H1 (cell line): ENCODE data around the gene ESRRB. TPM values are rescaled to one million over a fixed set of nuclear protein-coding genes. Genes with fewer than 3 reads are reported as not detected.

ENCODE experiments used
- ASH2L ChIP-seq: fragments of 200-600, 300-600 bp; sonication (generic); IDR thresholded peaks from one replicate; pipeline ENCODE4 v1.7.1; 2017; ENCODE audit warnings: low read length
- BCL11A ChIP-seq, 2 experiments: IDR thresholded peaks; one replicate each; pipeline ENCODE4 v1.6.1; 2011; ENCODE audit warnings: low read depth in 2 of 2, low read length in 2 of 2, mild to moderate bottlenecking in 2 of 2
- BRCA1 ChIP-seq: IDR thresholded peaks from 2 replicates; pipeline ENCODE4 v1.6.1; 2012; ENCODE audit warnings: low read depth, low read length, improper control_type of control experiment
- CHD2 ChIP-seq: IDR thresholded peaks from 2 replicates; pipeline ENCODE4 v1.6.1; 2012; ENCODE audit warnings: low read length, improper control_type of control experiment
- EGR1 ChIP-seq: IDR thresholded peaks from 2 replicates; pipeline ENCODE4 v1.6.1; 2011; ENCODE audit warnings: low read depth, low read length, borderline replicate concordance
- EP300 ChIP-seq, 2 experiments: IDR thresholded peaks; 1 replicate in 1 of 2; 2 replicates in 1 of 2; pipeline ENCODE4 v1.6.1; 2011 to 2012; ENCODE audit warnings: low read depth in 2 of 2, low read length in 2 of 2, mild to moderate bottlenecking in 2 of 2, borderline replicate concordance in 1 of 2, inconsistent platforms in 1 of 2, moderate library complexity in 1 of 2
- EZH2 ChIP-seq: fragments of 200-600 bp; sonication (generic); IDR thresholded peaks from 2 replicates; pipeline ENCODE4 v1.7.1; 2012; ENCODE audit warnings: low read depth, mild to moderate bottlenecking, moderate library complexity, low read length, inconsistent platforms; ENCODE audit not compliant: severe bottlenecking
- FOSL1 ChIP-seq: IDR thresholded peaks from 2 replicates; pipeline ENCODE4 v1.6.1; 2011; ENCODE audit warnings: mild to moderate bottlenecking, low read depth, low read length, moderate library complexity; ENCODE audit not compliant: insufficient read depth
- KDM4A ChIP-seq: IDR thresholded peaks from one replicate; pipeline ENCODE4 v1.7.1; 2012; ENCODE audit warnings: low read depth, mild to moderate bottlenecking, moderate library complexity, low read length, inconsistent platforms; ENCODE audit not compliant: severe bottlenecking
- KDM5A ChIP-seq: fragments of 200-600 bp; IDR thresholded peaks from 2 replicates; pipeline ENCODE4 v1.7.1; 2012; ENCODE audit warnings: mild to moderate bottlenecking, low read length, inconsistent platforms, mixed read lengths
- MAFK ChIP-seq: IDR thresholded peaks from 2 replicates; pipeline ENCODE4 v1.6.1; 2012; ENCODE audit warnings: low read depth, mild to moderate bottlenecking, improper control_type of control experiment, low read length
- NRF1 ChIP-seq: IDR thresholded peaks from 2 replicates; pipeline ENCODE4 v1.6.1; 2011; ENCODE audit warnings: mild to moderate bottlenecking, low read depth, low read length, improper control_type of control experiment
- POLR2AphosphoS5 ChIP-seq: IDR thresholded peaks from 2 replicates; pipeline ENCODE4 v1.6.1; 2011; ENCODE audit warnings: low read depth, low read length
- RNF2 ChIP-seq: fragments of 200-900, 300-1000 bp; sonication (generic); IDR thresholded peaks from 2 replicates; pipeline ENCODE4 v1.7.1; 2016; ENCODE audit warnings: borderline replicate concordance, low read depth, mild to moderate bottlenecking, antibody characterized with exemption, low read length; ENCODE audit not compliant: poor library complexity, severe bottlenecking; ENCODE audit errors: missing control alignments
- SP2 ChIP-seq: IDR thresholded peaks from 2 replicates; pipeline ENCODE4 v1.6.1; 2012; ENCODE audit warnings: mild to moderate bottlenecking, low read length, inconsistent platforms
- SP4 ChIP-seq: IDR thresholded peaks from 2 replicates; pipeline ENCODE4 v1.6.1; 2012; ENCODE audit warnings: low read length, inconsistent platforms
- TAF1 ChIP-seq: IDR thresholded peaks from 2 replicates; pipeline ENCODE4 v1.6.1; 2011; ENCODE audit warnings: mild to moderate bottlenecking, low read depth, low read length
- TAF7 ChIP-seq: optimal IDR thresholded peaks from 2 replicates; pipeline ENCODE3; 2011; ENCODE audit warnings: low read depth, mild to moderate bottlenecking, inconsistent platforms, low read length, moderate library complexity, borderline replicate concordance
- YY1 ChIP-seq: IDR thresholded peaks from 2 replicates; pipeline ENCODE4 v1.6.1; 2011; ENCODE audit warnings: low read depth, mild to moderate bottlenecking, low read length
- polyA plus RNA-seq, 7 experiments: library from polyadenylated mRNA; depleted of rRNA in 3 of 7; stranded (reverse) in 5 of 7; unstranded in 2 of 7; fragments of >200 nt in 5 of 7; fragments of 200-250 nt in 2 of 7; gene quantifications; 1 replicate in 5 of 7; 2 replicates in 1 of 7; 4 replicates in 1 of 7; pipeline versions ENCODE4 v1.2.1 to v1.2.3, GENCODE V29; 2011 to 2013; ENCODE audit warnings: missing spikeins in 2 of 7, mixed read lengths in 2 of 7
- total RNA-seq: library from RNA; stranded (reverse); fragmentation: NEBNext Ultra II Directional; extraction: Animal tissue kit (Norgen Biotek cat#: 25700); gene quantifications from 2 replicates; pipeline ENCODE4 v1.2.1, GENCODE V29; 2021
- TF ChIP-seq, protein P1 (sequence below): IDR thresholded peaks from 2 replicates; pipeline ENCODE4 v1.6.1; 2012; ENCODE audit warnings: low read length, inconsistent platforms
- TF ChIP-seq, protein P2 (sequence below): IDR thresholded peaks from 2 replicates; pipeline ENCODE4 v1.6.1; 2012; ENCODE audit warnings: inconsistent platforms

The ESRRB gene
- total and polyA plus RNA-seq, 2 of the 8 experiments (the other 6 are each of a cell fraction or from before 2014, with no cell fraction given), result 0.29 to 0.45 TPM

DNA sequence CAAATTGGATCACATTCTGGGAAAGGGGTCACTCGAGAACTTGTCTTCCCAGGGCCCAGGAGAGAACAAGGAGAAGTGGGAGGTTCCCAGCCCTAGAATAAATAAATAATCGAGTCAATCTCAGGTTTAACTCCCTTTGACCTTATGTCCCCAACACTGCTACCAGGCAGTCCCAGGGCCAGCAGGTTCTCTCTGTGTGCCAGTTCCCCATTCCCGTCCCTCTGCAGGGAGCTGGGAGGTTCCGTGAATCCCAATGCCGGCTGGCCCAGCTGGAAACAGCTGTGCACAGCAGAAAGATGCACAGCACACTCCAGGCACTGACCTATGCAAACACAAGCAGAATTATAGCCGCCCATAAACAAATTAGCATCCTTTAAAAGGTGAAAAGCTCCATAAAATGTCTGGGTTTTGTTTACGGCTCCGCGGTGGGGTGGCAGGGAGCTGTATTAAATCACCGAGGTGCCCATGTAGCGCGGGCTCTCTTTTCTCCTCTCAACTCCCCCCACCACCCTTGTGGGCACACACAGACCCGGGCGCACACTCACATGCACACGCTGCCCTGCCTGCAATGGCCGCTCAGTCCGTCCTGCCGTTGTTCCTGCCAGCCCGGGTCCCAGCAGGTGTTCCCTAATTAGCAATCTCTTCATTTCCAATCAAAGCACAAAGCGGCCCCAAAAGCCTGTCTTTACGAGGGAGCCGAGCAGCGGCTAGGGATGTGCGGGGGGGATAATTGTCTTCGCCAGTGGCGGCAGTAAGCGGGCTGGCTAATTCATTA is 46.6 kb upstream of the ESRRB start (continued):
- no peak for TF ChIP-seq EP300 (IDR thresholded peaks at IDR 0.05; ENCODE audit: borderline replicate concordance in 1 of 2, low read depth in 2 of 2, low read length in 2 of 2)
- no peak for TF ChIP-seq BCL11A (IDR thresholded peaks at IDR 0.05; ENCODE audit: low read depth in 2 of 2, low read length in 2 of 2)
- no peak for TF ChIP-seq SP4
- no peak for TF ChIP-seq CHD2
- no peak for TF ChIP-seq KDM4A
- TF ChIP-seq TAF7, result no peak
- no peak for TF ChIP-seq RNF2
- TF ChIP-seq NRF1, result no peak
- no peak for TF ChIP-seq BRCA1
- no peak for TF ChIP-seq ASH2L
- peak; percentile 56; the same call in 1 of the 2 replicates for TF ChIP-seq POLR2AphosphoS5
- peak; percentile 65; the same call in 1 of the 2 replicates for TF ChIP-seq TAF1
- TF ChIP-seq, protein P1, sequence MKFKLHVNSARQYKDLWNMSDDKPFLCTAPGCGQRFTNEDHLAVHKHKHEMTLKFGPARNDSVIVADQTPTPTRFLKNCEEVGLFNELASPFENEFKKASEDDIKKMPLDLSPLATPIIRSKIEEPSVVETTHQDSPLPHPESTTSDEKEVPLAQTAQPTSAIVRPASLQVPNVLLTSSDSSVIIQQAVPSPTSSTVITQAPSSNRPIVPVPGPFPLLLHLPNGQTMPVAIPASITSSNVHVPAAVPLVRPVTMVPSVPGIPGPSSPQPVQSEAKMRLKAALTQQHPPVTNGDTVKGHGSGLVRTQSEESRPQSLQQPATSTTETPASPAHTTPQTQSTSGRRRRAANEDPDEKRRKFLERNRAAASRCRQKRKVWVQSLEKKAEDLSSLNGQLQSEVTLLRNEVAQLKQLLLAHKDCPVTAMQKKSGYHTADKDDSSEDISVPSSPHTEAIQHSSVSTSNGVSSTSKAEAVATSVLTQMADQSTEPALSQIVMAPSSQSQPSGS, result no peak
- no peak for TF ChIP-seq FOSL1
- peak; percentile 90 for TF ChIP-seq YY1
- no peak for TF ChIP-seq KDM5A
- TF ChIP-seq SP2, result no peak
- TF ChIP-seq EZH2, result no peak
- TF ChIP-seq MAFK, result no peak
- no peak for TF ChIP-seq EGR1
- TF ChIP-seq, protein P2, sequence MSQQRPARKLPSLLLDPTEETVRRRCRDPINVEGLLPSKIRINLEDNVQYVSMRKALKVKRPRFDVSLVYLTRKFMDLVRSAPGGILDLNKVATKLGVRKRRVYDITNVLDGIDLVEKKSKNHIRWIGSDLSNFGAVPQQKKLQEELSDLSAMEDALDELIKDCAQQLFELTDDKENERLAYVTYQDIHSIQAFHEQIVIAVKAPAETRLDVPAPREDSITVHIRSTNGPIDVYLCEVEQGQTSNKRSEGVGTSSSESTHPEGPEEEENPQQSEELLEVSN, result no peak
